Ishikawa (cell line): Measurements from ENCODE around the gene GRAMD1B.

Experiments used
- CEBPB ChIP-seq: IDR thresholded peaks from 2 replicates; pipeline ENCODE4 v1.6.1; 2012
- CREB1 ChIP-seq: IDR thresholded peaks from 2 replicates; pipeline ENCODE4 v1.6.1; 2012; ENCODE audit warnings: low read depth
- EGR1 ChIP-seq: IDR thresholded peaks from 2 replicates; pipeline ENCODE4 v1.6.1; 2012
- EP300 ChIP-seq: IDR thresholded peaks from 2 replicates; pipeline ENCODE4 v1.6.1; 2012; ENCODE audit warnings: borderline replicate concordance
- FOXM1 ChIP-seq: IDR thresholded peaks from 2 replicates; pipeline ENCODE4 v1.6.1; 2012; ENCODE audit warnings: low read depth, borderline replicate concordance
- MAX ChIP-seq: IDR thresholded peaks from 2 replicates; pipeline ENCODE4 v1.6.1; 2012
- NFIC ChIP-seq: IDR thresholded peaks from 2 replicates; pipeline ENCODE4 v1.6.1; 2012
- RAD21 ChIP-seq: IDR thresholded peaks from 2 replicates; pipeline ENCODE4 v1.6.1; 2012; ENCODE audit warnings: low read depth
- REST ChIP-seq: IDR thresholded peaks from 2 replicates; pipeline ENCODE4 v1.6.1; 2012; ENCODE audit warnings: low read depth, mild to moderate bottlenecking
- TAF1 ChIP-seq: IDR thresholded peaks from 2 replicates; pipeline ENCODE4 v1.6.1; 2012; ENCODE audit warnings: low read depth, mild to moderate bottlenecking
- TCF12 ChIP-seq: IDR thresholded peaks from 2 replicates; pipeline ENCODE4 v1.6.1; 2012; ENCODE audit warnings: low read depth
- TEAD4 ChIP-seq: IDR thresholded peaks from 2 replicates; pipeline ENCODE4 v1.6.1; 2012
- USF1 ChIP-seq: IDR thresholded peaks from 2 replicates; pipeline ENCODE4 v1.6.1; 2012
- YY1 ChIP-seq: IDR thresholded peaks from 2 replicates; pipeline ENCODE4 v1.6.1; 2012; ENCODE audit warnings: low read depth
- ZBTB7A ChIP-seq: IDR thresholded peaks from 2 replicates; pipeline ENCODE4 v1.6.1; 2012; ENCODE audit warnings: low read depth

Gene GRAMD1B

GRCh38 chr11:123537726-123538125 is 107.7 kb downstream of the GRAMD1B start:
- no peak for TF ChIP-seq USF1

- TF ChIP-seq EGR1, result no peak
- no peak for TF ChIP-seq ZBTB7A
- no peak for TF ChIP-seq MAX
- no peak for TF ChIP-seq YY1
Observed at GRCh38 chr11:123543797-123544196, 113.7 kb downstream of the GRAMD1B start.

- TF ChIP-seq MAX, result no peak
- no peak for TF ChIP-seq REST
- TF ChIP-seq FOXM1, result no peak
- TF ChIP-seq TCF12, result no peak
Observed at GRCh38 chr11:123544631-123545375, 114.7 kb downstream of the GRAMD1B start.

- no peak for TF ChIP-seq USF1
- no peak for TF ChIP-seq TAF1
- TF ChIP-seq TEAD4, result no peak
- TF ChIP-seq CREB1, result no peak
- no peak for TF ChIP-seq CEBPB
- TF ChIP-seq ZBTB7A, result no peak
- TF ChIP-seq EP300, result no peak
- TF ChIP-seq YY1, result no peak
Observed at GRCh38 chr11:123545726-123546270, 115.7 kb downstream of the GRAMD1B start.

- TF ChIP-seq FOXM1 (no peak), RAD21 (no peak), TAF1 (no peak), YY1 (no peak), MAX (no peak), NFIC (no peak)
Observed at GRCh38 chr11:123546515-123546914, 116.4 kb downstream of the GRAMD1B start.

- TF ChIP-seq TEAD4, result no peak
- TF ChIP-seq TAF1, result no peak
- no peak for TF ChIP-seq ZBTB7A
- no peak for TF ChIP-seq USF1
- TF ChIP-seq TCF12, result no peak
- TF ChIP-seq NFIC, result no peak
- TF ChIP-seq YY1, result no peak
- TF ChIP-seq MAX, result no peak
- TF ChIP-seq CEBPB, result no peak
- TF ChIP-seq EP300, result no peak
Observed at GRCh38 chr11:123547180-123547579, 117.1 kb downstream of the GRAMD1B start.

GRCh38 chr11:123548774-123549173 is 118.7 kb downstream of the GRAMD1B start:
- TF ChIP-seq EP300 (no peak), YY1 (no peak), EGR1 (no peak), TCF12 (no peak), CREB1 (no peak), FOXM1 (no peak), NFIC (no peak), USF1 (no peak), REST (no peak), MAX (no peak), CEBPB (no peak), ZBTB7A (no peak), TEAD4 (no peak), RAD21 (no peak), TAF1 (no peak)
